GM19324 (cell line): ENCODE results near the gene SCD5.

Source experiments
- ATAC-seq: cut with Tn5 transposase; IDR thresholded peaks from one replicate; pipeline ENCODE4 v1.9.1; 2021; ENCODE audit warnings: mild to moderate bottlenecking, moderate library complexity; ENCODE audit not compliant: unreplicated experiment, low FRiP score

The SCD5 gene

GRCh38 chr4:82697561-82697960 is 101.0 kb downstream of the SCD5 start:
- ATAC-seq = no peak

DNA sequence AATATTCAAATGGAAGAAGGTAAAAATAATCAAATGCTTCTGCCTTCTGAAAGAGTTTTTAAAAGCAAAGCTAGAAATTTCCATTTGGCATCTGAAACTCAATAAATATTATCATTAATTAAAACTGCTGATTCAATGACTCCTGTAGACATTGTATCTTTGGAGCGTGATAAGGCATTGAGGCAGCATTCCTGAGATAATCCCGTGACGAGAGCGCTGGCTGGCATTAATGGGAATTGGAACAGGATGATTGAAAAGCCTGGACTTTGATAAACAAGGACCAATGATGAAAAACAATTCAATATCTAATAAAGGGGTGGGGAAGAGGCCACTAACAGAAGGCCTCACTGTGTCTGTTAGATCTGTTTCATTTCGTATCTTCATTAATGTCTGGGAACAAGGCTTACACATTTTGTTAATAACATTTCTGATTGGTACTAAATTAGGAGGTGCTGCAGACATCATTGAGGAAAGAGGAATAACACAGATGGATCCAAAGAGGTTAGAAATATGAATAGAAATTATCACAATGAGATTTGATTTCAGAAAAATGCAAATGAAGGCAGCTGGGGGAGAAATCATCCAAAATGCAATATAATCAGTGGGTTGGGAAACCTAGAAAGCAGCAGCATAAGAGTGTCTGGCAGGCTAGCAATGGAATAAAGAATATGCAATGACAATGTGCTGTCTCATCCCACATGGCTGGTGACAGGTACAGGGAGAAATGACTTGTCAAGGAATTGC is 102.3 kb downstream of the SCD5 start:
- ATAC-seq = no peak

- ATAC-seq = no peak
Measured at GRCh38 chr4:82694892-82695291, 103.7 kb downstream of the SCD5 start.

DNA sequence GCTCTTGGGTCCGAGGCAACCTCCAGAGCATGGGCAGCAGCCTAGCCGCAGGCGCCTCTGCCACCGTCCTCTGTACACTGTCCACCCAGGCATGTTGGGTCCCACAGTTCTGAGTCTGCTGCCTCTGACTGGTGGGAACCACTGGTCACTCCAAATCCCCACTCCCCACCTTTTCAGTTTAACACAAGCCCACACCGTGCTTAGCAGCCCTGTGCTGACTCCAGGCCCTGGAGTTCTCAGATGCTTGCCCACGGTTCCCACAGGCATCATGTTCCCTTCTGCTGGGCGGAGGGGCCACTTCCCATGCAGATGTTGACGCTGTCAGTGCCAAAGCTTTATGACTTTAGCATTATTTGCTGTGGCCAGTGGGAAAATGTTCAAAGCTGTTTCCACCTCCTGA is 104.5 kb downstream of the SCD5 start:
- ATAC-seq = no peak

DNA sequence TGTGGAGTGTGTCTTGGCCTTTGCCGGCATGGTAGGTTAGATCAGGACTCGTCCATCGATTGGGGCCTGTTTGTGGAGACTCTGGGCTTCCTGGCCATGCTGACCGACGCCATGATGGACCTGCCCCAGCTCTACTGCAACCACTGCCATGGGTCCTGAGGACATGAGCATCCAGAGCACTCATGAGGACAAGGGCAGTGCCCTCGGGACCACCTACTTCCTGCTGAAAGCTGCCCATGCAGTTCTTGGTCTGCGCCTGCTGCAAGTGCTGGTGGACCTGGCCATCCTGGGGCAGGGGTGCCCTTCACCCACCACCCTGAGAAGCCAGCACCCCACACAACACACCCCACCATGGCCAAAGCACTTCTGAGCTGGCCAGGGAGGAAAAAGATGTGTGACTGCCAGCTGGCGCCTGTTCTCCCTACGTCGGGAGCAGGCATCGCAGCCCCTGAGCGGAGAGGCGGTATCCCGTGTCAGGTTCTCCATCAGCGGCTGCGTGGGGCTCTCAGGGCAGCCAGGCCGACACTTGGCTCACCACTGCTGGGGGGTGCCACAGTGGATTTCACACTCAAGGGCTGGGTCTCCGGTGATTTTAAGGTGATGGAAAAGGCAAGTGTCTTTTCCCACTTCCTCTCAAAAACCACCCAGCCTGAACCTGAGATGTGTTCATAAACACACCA is 106.4 kb downstream of the SCD5 start:
- no peak for ATAC-seq

DNA sequence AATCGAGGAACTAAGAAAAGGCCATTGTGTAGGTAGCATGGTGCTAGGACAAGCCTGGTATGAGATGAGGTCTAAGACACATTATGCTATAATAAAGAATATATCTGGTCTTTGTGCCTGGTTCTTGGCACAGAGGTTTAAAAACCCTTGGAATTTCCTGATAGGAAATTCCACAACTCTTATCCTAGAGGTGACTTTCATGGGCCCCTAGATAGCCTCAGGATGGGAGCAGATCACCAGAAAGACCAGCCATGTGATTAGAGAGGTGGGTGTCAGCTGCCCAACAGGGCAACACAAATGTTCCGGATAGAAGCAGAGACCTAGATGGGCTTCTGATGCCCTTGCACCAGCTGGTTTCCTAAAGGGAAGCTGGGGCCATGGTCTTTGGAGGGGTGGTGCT is 107.2 kb downstream of the SCD5 start:
- ATAC-seq = no peak

DNA sequence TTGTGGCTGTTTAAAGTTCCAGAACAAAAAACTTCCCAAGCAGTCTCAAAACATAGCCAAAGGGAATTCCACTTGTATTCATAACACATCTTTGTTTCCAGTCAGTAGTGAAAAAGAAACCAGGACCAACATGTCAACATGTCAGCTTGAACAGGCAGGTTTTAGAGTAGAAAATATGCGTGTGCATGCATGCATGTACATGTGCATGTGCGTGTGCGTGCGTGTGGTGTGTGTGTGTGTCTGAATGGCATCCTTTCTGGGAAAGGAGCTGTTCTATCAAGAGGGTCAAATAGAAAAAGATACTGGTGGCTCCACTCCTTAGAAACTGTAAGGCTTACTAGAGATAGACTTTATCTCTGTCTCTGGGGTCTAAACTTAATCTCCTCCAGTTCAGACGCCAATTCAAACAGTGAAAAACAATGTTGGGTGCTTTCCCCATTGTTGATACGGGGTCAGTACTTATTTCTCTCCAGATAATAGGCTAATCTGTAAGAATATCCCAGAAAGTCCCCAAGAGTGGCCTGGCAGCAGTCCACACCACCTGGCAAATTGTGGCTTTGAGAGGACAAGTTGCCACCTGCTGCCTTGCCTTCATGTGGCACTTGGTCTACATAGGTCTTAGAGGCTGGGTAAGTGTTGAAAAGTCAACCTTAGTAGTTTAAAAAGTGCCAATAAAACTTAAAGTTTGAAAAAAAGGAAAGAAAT is 110.4 kb downstream of the SCD5 start:
- no peak for ATAC-seq

DNA sequence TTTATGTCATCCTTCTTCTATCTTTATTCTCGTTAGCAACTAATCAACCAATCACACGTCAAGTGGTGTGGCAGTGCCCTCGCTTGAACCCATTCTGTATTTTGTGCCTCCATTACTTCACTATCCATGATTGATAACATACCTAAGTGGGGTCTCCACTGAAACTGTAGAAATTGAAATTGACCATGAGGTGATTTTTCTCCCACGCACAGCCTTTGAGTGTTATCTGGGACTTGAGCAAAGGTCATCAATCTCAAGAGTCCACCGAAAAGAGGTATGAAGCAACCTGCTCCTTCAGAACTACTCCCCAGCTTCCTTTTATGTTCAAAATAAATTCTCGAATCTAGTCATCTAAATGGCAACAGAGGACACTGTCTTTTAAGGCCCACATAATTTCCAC is 111.1 kb downstream of the SCD5 start:
- ATAC-seq = no peak

DNA sequence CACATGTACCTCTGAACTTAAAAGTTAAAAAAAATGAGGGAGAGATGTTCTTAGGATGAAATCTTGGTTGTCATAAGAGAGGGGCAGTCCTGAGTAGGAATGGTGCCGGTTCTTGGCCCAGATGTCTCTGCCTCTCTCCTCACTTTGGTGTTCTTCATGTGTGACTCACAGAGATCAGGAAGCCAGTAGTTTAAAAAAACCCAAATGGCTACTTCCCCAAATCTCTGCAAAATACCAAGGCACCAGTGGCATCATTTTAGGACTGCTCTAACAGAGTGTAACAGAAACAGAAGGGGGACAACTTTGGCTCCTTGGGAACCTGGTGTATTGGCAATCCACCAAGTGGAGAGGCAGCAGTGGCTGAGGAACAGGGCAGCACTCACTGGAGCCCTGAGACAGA is 116.8 kb downstream of the SCD5 start:
- no peak for ATAC-seq

GRCh38 chr4:82680834-82681233 is 117.8 kb downstream of the SCD5 start:
- ATAC-seq = no peak

DNA sequence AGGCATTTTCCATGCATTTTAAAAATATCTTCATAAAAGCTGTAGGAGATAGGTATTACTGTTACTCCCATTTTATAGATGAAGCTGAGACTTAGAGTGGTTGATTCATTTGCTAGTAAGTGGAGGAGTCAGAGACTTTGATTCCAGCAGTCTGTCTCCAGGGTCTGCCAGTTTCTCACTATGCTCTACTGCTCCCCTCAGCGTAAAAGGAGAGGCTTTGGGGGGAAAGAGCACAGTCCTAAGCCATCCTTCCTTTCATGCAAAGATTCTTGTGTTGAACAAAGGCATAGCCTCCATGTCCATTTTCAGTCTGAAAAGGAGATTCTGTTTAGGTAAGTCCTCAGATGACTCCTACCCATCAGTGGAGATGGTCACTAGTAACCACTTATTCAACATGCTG is 119.1 kb downstream of the SCD5 start:
- ATAC-seq = no peak

GRCh38 chr4:82678051-82678450 is 120.5 kb downstream of the SCD5 start:
- ATAC-seq = no peak

DNA sequence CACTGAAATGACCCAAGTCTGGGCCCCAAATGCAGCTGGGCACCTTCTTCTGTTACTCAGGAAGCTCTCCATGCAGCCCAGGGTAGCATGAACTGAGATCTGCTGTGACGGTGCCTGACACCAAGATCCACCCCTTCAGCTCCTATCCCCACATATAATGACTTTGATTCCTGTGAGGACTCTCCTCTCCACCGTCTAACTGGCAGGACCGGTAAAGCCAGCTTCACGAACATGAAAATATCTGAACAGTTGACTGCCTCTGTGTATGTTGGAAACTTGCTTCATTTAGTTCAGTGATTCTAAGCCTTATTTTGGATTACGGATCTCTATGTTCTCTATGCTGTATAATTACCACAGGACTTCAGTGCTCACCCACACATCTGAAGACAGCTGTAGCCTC is 121.3 kb downstream of the SCD5 start:
- ATAC-seq = no peak

DNA sequence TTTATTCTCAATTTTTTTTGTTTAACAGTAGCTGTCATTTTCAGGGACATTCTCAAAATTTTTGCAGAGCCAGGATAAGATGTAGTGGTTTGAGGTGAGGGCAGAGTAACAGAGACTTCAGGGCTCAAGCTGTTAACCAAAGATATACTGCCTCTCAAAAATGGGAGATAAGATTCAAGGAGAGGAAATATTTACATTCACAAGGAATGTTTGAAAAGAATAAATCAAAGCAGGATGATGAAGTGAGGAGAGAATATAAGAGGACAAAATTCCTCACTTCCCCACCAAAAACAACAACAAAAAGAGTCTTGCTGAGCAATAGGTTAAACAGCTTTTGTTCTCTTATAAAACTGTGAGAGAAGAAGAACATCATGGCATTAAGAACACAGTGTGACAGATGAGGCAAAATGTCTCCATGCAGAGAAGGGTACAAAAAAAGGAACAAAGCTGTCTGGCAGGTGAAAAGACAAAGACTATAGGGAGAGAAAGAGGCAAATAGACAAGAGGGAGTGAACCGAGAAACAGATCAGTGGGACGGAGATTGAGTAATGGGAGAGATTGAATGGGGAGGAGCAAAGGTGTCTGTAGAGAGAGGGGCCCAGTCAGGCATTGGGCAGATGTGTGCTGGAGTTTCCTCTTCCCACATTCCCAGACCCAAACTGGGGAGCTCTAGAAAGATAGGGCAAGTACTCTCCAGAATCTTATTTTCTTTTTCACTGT is 130.7 kb downstream of the SCD5 start:
- no peak for ATAC-seq

DNA sequence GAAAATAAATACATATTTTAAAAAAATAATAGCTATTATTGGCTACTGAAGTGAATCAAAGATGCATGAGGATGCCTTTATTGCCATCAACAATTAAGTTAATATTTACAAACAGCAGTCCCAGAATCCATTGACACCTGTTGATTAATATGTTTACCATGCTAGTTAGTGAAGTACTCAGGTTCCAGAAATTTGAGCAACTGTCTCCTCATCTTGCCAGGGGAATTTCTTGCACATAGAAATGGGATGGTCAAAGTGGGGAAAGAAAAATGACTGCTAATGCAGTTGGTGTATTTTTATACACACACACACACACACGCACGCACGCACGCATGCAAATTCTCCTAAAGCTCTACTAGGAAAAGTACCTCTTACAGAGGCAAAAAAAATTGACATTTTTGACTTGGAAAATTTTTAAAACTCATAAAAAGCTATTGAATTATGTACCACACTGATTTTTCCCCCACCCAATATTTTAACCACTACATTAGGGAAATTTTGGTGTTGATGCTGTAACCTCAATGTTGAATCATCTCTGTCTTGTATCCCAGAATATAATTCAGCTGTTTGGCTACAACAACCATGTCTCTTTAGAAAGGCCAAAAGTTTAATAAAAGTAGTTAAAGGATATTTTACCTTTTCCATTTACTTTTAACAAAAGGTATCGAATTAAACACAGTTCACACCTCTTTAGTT is 131.5 kb downstream of the SCD5 start:
- ATAC-seq = no peak

- no peak for ATAC-seq
Measured at GRCh38 chr4:82661181-82661992, 137.2 kb downstream of the SCD5 start.

GRCh38 chr4:82652062-82652461 is 146.5 kb downstream of the SCD5 start:
- ATAC-seq = no peak

DNA sequence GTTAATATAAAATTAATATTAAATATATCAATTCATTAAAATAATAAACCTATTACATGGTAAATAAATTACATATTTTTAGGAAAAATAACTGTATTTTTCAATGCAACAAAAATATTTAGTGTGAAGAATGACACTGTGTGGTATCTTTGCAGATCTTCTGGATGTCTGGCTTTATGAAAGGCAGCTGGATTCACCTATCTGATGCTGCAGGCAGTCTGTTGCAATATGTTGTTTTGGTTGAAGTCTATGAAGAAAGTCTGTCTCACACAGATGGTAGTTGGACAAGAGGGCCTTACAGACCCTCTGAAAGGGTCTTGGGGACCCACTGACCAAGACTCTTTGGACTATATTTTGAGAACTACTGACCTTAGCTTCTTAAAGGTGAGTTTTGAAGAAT is 147.7 kb downstream of the SCD5 start:
- no peak for ATAC-seq

GRCh38 chr4:82648356-82648755 is 150.2 kb downstream of the SCD5 start:
- no peak for ATAC-seq
